ENCODE data around the gene THTPA. TPM values are rescaled to one million over a fixed set of nuclear protein-coding genes. Genes with fewer than 3 reads are reported as not detected.

THTPA gene
- total RNA-seq, 1 experiment from 2014 or later = 12.3 TPM

GRCh38 chr14:23572524-23572828, 16.4 kb downstream of the THTPA start:
- Histone ChIP-seq H3K27me3 (replicated peaks; ENCODE audit: insufficient read depth, low read depth, low read length, poor library complexity) (peaks cover 28% of the 10 kb centered on the region), H3K36me3 (ENCODE audit: insufficient read depth, low read length, poor library complexity, severe bottlenecking) (no peaks in the 10 kb centered on the region), H3K9me3 (ENCODE audit: low read depth, low read length, poor library complexity, severe bottlenecking) (no peaks in the 10 kb centered on the region), H3K4me1 (ENCODE audit: insufficient read depth, low read length, poor library complexity, severe bottlenecking) (peaks cover 15% of the 10 kb centered on the region), H3K27ac (ENCODE audit: low read depth, low read length, poor library complexity, severe bottlenecking) (no peak overlapping the region), H3K4me3 (ENCODE audit: low read depth, low read length, poor library complexity, severe bottlenecking) (no peak overlapping the region)
- no peak for DNase-seq (ENCODE audit: low spot score)
- POLR2A ChIA-PET (ENCODE audit: low non-redundant PET) = no interaction called here
- TF ChIP-seq EZH2 (IDR thresholded peaks at IDR 0.05; ENCODE audit: borderline replicate concordance, low read depth, low read length, poor library complexity, severe bottlenecking) = no peak
- TF ChIP-seq, protein P1, sequence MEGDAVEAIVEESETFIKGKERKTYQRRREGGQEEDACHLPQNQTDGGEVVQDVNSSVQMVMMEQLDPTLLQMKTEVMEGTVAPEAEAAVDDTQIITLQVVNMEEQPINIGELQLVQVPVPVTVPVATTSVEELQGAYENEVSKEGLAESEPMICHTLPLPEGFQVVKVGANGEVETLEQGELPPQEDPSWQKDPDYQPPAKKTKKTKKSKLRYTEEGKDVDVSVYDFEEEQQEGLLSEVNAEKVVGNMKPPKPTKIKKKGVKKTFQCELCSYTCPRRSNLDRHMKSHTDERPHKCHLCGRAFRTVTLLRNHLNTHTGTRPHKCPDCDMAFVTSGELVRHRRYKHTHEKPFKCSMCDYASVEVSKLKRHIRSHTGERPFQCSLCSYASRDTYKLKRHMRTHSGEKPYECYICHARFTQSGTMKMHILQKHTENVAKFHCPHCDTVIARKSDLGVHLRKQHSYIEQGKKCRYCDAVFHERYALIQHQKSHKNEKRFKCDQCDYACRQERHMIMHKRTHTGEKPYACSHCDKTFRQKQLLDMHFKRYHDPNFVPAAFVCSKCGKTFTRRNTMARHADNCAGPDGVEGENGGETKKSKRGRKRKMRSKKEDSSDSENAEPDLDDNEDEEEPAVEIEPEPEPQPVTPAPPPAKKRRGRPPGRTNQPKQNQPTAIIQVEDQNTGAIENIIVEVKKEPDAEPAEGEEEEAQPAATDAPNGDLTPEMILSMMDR (conservative IDR thresholded peaks at IDR 0.05; ENCODE audit: low read depth, low read length) = no peak
- no TSS peak for BruUV-seq (replicated peaks)
- CTCF ChIA-PET = interaction anchor here (0.6 kb wide), 2 partner anchors 92 to 385 kb away, joined by 3 read pairs; no protein-coding TSS in a partner anchor
- intact Hi-C loops (cut with micrococcal nuclease; ENCODE audit: unreplicated experiment) = no loop called here

DNA sequence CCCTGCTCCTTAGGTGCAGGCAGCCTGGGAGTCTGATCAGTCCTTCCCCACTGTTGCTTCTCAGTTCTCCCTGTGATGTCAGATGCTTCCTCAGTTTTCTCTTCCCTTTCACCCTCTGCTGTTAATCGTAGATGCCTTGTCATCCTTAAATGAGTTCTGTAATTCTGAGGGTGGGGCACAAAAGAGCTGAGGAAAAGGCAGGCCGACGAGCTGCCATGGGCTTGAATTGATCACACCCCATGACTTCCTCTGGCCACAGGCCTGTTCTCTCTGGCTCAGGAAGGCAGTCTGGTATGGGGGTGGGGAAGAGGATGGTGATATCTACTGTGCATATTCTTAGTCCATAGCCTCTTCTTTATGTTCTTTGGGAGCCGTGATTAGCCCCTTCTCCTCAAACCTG, 16.8 kb downstream of the THTPA start:
- peaks cover 16% of the 10 kb centered on the region for H3K4me1 ChIP-seq (ENCODE audit: insufficient read depth, low read length, poor library complexity, severe bottlenecking)
- DNase-seq (ENCODE audit: low spot score) = no peak
- H3K36me3 ChIP-seq (ENCODE audit: insufficient read depth, low read length, poor library complexity, severe bottlenecking) = no peaks in the 10 kb centered on the region
- POLR2A ChIA-PET (ENCODE audit: low non-redundant PET) = no interaction called here
- no peak overlapping the region for H3K27ac ChIP-seq (ENCODE audit: low read depth, low read length, poor library complexity, severe bottlenecking)
- H3K27me3 ChIP-seq (replicated peaks; ENCODE audit: insufficient read depth, low read depth, low read length, poor library complexity) = peaks cover 32% of the 10 kb centered on the region
- no peak overlapping the region for H3K4me3 ChIP-seq (ENCODE audit: low read depth, low read length, poor library complexity, severe bottlenecking)
- BruUV-seq (replicated peaks) = no TSS peak
- no peak for TF ChIP-seq EZH2 (IDR thresholded peaks at IDR 0.05; ENCODE audit: borderline replicate concordance, low read depth, low read length, poor library complexity, severe bottlenecking)
- TF ChIP-seq, protein P1 (conservative IDR thresholded peaks at IDR 0.05; ENCODE audit: low read depth, low read length) = no peak
- H3K9me3 ChIP-seq (ENCODE audit: low read depth, low read length, poor library complexity, severe bottlenecking) = no peaks in the 10 kb centered on the region
- CTCF ChIA-PET = interaction anchor here (0.6 kb wide), 2 partner anchors 93 to 385 kb away, joined by 3 read pairs; no protein-coding TSS in a partner anchor
- intact Hi-C loops (cut with micrococcal nuclease; ENCODE audit: unreplicated experiment) = no loop called here

DNA sequence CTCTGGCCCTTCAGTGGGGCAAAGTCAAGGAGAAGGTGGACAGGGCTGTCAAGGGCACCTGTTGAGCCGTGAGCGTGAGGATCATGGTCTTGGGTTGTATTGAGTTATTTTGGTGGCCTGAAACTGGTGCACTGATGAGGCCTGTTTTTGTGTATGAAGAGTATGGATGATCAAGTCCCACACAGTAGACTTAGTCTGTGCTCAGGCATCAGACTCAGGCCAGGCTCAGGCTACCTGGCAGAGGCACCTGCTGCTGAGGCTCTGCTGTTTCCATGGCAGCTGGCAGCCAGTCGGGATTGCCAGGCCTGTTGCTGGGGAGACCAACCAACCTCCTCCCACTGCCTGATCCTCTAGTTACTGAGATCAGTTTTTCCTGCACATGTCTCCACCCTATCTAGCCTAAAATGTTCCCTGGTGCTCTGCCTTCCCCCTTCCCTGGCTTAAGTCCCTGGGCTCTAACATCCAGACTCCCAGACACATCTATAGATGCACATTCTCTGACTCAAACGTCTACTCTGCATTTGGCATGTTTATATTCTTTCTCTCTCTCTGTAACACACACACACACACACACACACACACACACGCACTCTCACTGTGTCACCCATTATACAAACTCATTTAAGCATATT, 17.4 kb downstream of the THTPA start:
- intact Hi-C loops (cut with micrococcal nuclease; ENCODE audit: unreplicated experiment) = no loop called here
- Histone ChIP-seq H3K36me3 (ENCODE audit: insufficient read depth, low read length, poor library complexity, severe bottlenecking) (no peaks in the 10 kb centered on the region), H3K4me1 (ENCODE audit: insufficient read depth, low read length, poor library complexity, severe bottlenecking) (peaks cover 9% of the 10 kb centered on the region), H3K27me3 (replicated peaks; ENCODE audit: insufficient read depth, low read depth, low read length, poor library complexity) (peaks cover 39% of the 10 kb centered on the region), H3K9me3 (ENCODE audit: low read depth, low read length, poor library complexity, severe bottlenecking) (no peaks in the 10 kb centered on the region), H3K4me3 (ENCODE audit: low read depth, low read length, poor library complexity, severe bottlenecking) (no peak overlapping the region), H3K27ac (ENCODE audit: low read depth, low read length, poor library complexity, severe bottlenecking) (no peak overlapping the region)
- no peak for TF ChIP-seq EZH2 (IDR thresholded peaks at IDR 0.05; ENCODE audit: borderline replicate concordance, low read depth, low read length, poor library complexity, severe bottlenecking)
- TF ChIP-seq, protein P1 (conservative IDR thresholded peaks at IDR 0.05; ENCODE audit: low read depth, low read length) = no peak
- ChIA-PET POLR2A (ENCODE audit: low non-redundant PET) (no interaction called here), CTCF (no interaction called here)
- no TSS peak for BruUV-seq (replicated peaks)
- DNase-seq (ENCODE audit: low spot score) = no peak
